Gastroesophageal sphincter (tissue), 4 donors: Measurements from ENCODE around the gene AGAP3. TPM values are rescaled to one million over a fixed set of nuclear protein-coding genes. Genes with fewer than 3 reads are reported as not detected.

Source experiments
- ATAC-seq: fragments of 150-250 bp; one replicate; pipeline ENCODE4 v1.9.1; 2016; ENCODE audit warnings: mild to moderate bottlenecking, moderate library complexity
- H3K27ac ChIP-seq, 4 donors: fragments of 200-600 bp; sonication (generic) in 3 of 4; 1 replicate in 3 of 4; 2 replicates in 1 of 4; pipeline ENCODE4 v1.5.1; 2016 to 2019
- H3K27me3 ChIP-seq: fragments of 200-600 bp; sonication (generic); one replicate; pipeline ENCODE4 v1.5.1; 2019
- H3K36me3 ChIP-seq, 2 donors: fragments of 200-600 bp; sonication (generic); one replicate each; pipeline ENCODE4 v1.5.1; 2019; ENCODE audit warnings: control low read depth in 1 of 2
- H3K4me1 ChIP-seq, 3 donors: fragments of 200-600 bp; sonication (generic); 1 replicate in 2 of 3; 2 replicates in 1 of 3; pipeline ENCODE4 v1.5.1; 2016 to 2019; ENCODE audit warnings: control low read depth in 2 of 3
- H3K4me3 ChIP-seq, 2 donors: fragments of 200-600 bp; sonication (generic); one replicate each; pipeline ENCODE4 v1.5.1; 2019; ENCODE audit warnings: mild to moderate bottlenecking in 1 of 2, moderate library complexity in 1 of 2
- H3K9me3 ChIP-seq, 3 donors: fragments of 200-600 bp; sonication (generic); one replicate each; pipeline ENCODE4 v1.5.1; 2017 to 2019; ENCODE audit warnings: control low read depth in 2 of 3
- EP300 ChIP-seq: sonication (generic); formaldehyde crosslinking; IDR thresholded peaks from one replicate; pipeline ENCODE4 v1.6.1; 2017; ENCODE audit warnings: antibody characterized with exemption, mild to moderate bottlenecking
- POLR2A ChIP-seq, 2 donors: fragments of 450-650 bp; IDR thresholded peaks; one replicate each; pipeline ENCODE4 v1.6.1; 2017; ENCODE audit warnings: antibody characterized with exemption in 2 of 2, mild to moderate bottlenecking in 2 of 2, moderate library complexity in 1 of 2
- POLR2AphosphoS5 ChIP-seq: sonication (generic); formaldehyde crosslinking; IDR thresholded peaks from one replicate; pipeline ENCODE4 v1.6.1; 2017; ENCODE audit warnings: antibody characterized with exemption
- WGBS, 2 donors: methylation state at CpG; one replicate each; pipeline ENCODE4 v1.1.5; 2018; ENCODE audit warnings: low coverage in 1 of 2; 5-methylcytosine and 5-hydroxymethylcytosine counted together
- total RNA-seq, 4 donors: library from RNA; depleted of rRNA; stranded (reverse); fragments of >200 nt; gene quantifications; one replicate each; pipeline ENCODE4 v1.1.0, GENCODE V29; 2016
- TF ChIP-seq, protein P1 (sequence below), 4 experiments: fragments of 200-600 bp in 2 of 4; fragments of 450-650 bp in 2 of 4; sonication (generic) in 1 of 4; IDR thresholded peaks; one replicate each; pipeline ENCODE4 v1.5.1; 2017 to 2019; ENCODE audit warnings: antibody characterized with exemption in 4 of 4, mild to moderate bottlenecking in 2 of 4, moderate library complexity in 2 of 4

Gene AGAP3
- total RNA-seq, 4 donors from 2014 or later: 36.3 to 68.2 (median 55.7) TPM

DNA sequence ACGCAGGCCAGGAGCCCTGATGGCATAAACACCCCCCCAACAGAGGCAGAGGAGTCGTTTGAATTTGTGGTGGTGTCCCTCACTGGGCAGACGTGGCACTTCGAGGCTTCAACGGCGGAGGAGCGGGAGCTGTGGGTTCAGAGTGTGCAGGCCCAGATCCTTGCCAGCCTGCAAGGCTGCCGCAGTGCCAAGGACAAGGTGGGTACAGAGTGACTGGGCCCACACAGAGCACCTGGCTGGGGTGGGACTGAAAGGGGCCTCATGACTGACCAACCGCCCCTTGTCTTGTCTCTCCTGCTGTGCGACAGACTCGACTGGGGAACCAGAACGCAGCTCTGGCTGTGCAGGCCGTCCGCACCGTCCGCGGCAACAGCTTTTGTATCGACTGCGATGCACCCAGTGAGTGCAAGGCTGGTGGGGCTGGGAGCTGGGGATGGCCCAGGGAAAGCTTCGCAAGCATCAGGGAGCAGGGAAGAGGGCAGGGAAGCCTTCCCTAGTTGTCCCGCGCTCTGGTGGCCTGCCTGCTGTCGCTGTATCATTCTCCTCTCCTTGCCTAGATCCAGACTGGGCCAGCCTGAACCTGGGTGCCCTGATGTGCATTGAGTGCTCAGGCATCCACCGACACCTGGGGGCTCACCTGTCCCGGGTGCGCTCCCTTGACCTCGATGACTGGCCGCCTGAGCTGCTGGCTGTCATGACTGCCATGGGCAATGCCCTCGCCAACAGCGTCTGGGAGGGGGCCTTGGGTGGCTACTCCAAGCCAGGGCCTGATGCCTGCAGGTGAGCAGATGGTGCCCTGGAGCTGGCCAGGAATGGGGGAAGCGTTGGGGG, 55.8 kb downstream of the AGAP3 start:
- Histone ChIP-seq H3K27me3 (no peaks in the 10 kb centered on the region), H3K4me3 (no peak overlapping the region), H3K9me3 (no peaks in the 10 kb centered on the region), H3K27ac (no peak overlapping the region), H3K4me1 (no peaks in the 10 kb centered on the region), H3K36me3 (peaks cover 0 to 81% of the 10 kb centered on the region in 2 donors)
- no peak for ATAC-seq
- WGBS, 2 donors: 82 to 92% methylated on average over 4 to 6 of the region's 31 CpGs
- no peak for TF ChIP-seq POLR2AphosphoS5
- TF ChIP-seq, protein P1, sequence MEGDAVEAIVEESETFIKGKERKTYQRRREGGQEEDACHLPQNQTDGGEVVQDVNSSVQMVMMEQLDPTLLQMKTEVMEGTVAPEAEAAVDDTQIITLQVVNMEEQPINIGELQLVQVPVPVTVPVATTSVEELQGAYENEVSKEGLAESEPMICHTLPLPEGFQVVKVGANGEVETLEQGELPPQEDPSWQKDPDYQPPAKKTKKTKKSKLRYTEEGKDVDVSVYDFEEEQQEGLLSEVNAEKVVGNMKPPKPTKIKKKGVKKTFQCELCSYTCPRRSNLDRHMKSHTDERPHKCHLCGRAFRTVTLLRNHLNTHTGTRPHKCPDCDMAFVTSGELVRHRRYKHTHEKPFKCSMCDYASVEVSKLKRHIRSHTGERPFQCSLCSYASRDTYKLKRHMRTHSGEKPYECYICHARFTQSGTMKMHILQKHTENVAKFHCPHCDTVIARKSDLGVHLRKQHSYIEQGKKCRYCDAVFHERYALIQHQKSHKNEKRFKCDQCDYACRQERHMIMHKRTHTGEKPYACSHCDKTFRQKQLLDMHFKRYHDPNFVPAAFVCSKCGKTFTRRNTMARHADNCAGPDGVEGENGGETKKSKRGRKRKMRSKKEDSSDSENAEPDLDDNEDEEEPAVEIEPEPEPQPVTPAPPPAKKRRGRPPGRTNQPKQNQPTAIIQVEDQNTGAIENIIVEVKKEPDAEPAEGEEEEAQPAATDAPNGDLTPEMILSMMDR (IDR thresholded peaks at IDR 0.05): no peak
- TF ChIP-seq POLR2A (IDR thresholded peaks at IDR 0.05): no peak
- TF ChIP-seq EP300: no peak

DNA sequence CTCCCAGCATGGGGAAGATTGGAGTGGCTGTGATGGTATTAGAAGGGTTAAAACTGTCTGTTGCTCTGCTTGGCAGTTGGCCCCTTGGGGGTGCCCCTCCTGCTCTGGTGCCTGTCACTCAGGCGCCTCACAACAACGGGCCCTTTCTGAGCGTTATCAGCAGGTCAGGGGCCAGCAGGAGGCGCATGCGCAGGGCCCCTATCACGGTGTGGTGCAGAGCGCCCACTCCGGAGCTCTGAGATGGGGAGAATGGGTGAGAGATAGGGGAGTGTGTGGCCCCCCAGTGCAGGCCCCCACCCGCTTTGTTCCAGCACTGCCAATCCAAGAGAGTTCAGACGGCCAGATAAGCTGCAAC, 56.4 kb downstream of the AGAP3 start:
- H3K9me3 ChIP-seq: no peaks in the 10 kb centered on the region
- peaks cover 0 to 75% of the 10 kb centered on the region in 2 donors for H3K36me3 ChIP-seq
- H3K27me3 ChIP-seq: no peaks in the 10 kb centered on the region
- no peaks in the 10 kb centered on the region for H3K4me1 ChIP-seq
- no peak for ATAC-seq
- H3K4me3 ChIP-seq: no peak overlapping the region
- WGBS, 2 donors: 70% methylated on average over 6 of the region's 10 CpGs; no CpG with 5 or more reads in 1 of the 2 donors
- H3K27ac ChIP-seq: no peak overlapping the region
- TF ChIP-seq POLR2A (IDR thresholded peaks at IDR 0.05): no peak
- TF ChIP-seq POLR2AphosphoS5: no peak
- TF ChIP-seq, protein P1 (IDR thresholded peaks at IDR 0.05): no peak
- TF ChIP-seq EP300: no peak

DNA sequence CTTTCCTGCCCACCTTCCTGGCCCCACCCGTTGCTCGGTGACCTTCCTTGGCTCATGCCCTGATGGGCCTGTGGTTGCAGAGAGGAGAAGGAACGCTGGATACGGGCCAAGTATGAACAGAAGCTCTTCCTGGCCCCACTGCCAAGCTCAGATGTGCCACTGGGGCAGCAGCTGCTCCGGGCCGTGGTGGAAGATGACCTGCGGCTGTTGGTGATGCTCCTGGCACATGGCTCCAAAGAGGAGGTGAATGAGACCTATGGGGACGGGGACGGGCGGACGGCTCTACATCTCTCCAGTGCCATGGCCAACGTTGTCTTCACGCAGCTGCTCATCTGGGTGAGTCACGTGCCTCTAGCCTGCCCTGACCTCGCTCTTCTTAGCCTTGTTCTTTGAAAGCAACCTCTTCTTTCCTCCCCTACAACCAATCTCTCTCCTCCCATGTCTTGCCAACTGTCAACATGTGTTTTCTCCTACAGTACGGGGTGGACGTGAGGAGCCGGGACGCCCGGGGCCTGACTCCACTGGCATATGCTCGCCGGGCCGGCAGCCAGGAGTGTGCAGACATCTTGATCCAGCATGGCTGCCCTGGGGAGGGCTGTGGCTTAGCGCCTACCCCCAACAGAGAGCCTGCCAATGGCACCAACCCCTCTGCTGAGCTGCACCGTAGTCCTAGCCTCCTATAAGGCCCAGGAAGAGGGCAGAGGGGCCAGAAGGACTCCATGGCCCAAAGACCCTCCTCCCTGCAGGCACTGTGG, 57.2 kb downstream of the AGAP3 start:
- TF ChIP-seq EP300 (no peak), POLR2A (IDR thresholded peaks at IDR 0.05) (no peak), POLR2AphosphoS5 (no peak)
- TF ChIP-seq, protein P1 (IDR thresholded peaks at IDR 0.05): no peak
- ATAC-seq: no peak
- H3K36me3 ChIP-seq: peaks cover 0 to 68% of the 10 kb centered on the region in 2 donors

GRCh38 chr7:151144387-151144786, 58.1 kb downstream of the AGAP3 start:
- TF ChIP-seq POLR2A (IDR thresholded peaks at IDR 0.05): no peak
- TF ChIP-seq, protein P1 (IDR thresholded peaks at IDR 0.05): no peak
- TF ChIP-seq POLR2AphosphoS5: no peak
- TF ChIP-seq EP300: no peak
- no peaks in the 10 kb centered on the region for H3K4me1 ChIP-seq
- no peaks in the 10 kb centered on the region for H3K9me3 ChIP-seq
- H3K36me3 ChIP-seq: peaks cover 0 to 58% of the 10 kb centered on the region in 2 donors
- no peak for ATAC-seq
- WGBS, 2 donors: 89% methylated on average over 7 of the region's 7 CpGs; no CpG with 5 or more reads in 1 of the 2 donors
- H3K27ac ChIP-seq: no peak overlapping the region
- no peak overlapping the region for H3K4me3 ChIP-seq
- peaks cover 12% of the 10 kb centered on the region for H3K27me3 ChIP-seq

More for the DNA sequence above, 57.2 kb downstream of the AGAP3 start:
- no peaks in the 10 kb centered on the region for H3K4me1 ChIP-seq
- no peaks in the 10 kb centered on the region for H3K9me3 ChIP-seq
- H3K27ac ChIP-seq: no peak overlapping the region
- WGBS, 2 donors: 87 to 88% methylated on average over 8 to 12 of the region's 25 CpGs
- peaks cover 2% of the 10 kb centered on the region for H3K27me3 ChIP-seq
- H3K4me3 ChIP-seq: no peak overlapping the region
